GM12891 (cell line): ENCODE results near the gene FLOT1.

ENCODE experiments used
- POLR2A ChIP-seq: IDR thresholded peaks from 2 replicates; pipeline ENCODE4 v1.6.1; 2011; ENCODE audit warnings: low read depth, low read length, control low read depth
- POLR2AphosphoS5 ChIP-seq: IDR thresholded peaks from 2 replicates; pipeline ENCODE4 v1.6.1; 2011; ENCODE audit warnings: low read depth, low read length, control low read depth

- TF ChIP-seq POLR2A = no peak
- TF ChIP-seq POLR2AphosphoS5 = no peak
Measured at GRCh38 chr6:30781743-30782424, 39.4 kb upstream of the FLOT1 start.
